Fibroblast of mammary gland (primary cell): Measurements from ENCODE around the gene RAB11FIP5.
A peak's percentile ranks its signal among the peaks of the same experiment; 100 is the strongest.
"Not testable (repeated sequence)": the region's sequence is repeated elsewhere in the genome, so short reads cannot be mapped to it uniquely, and the experiment has no call there.

Experiments used
- DNase-seq: peaks from one replicate; pipeline ENCODE4 v3.0.0-alpha.2; 2010; ENCODE audit warnings: low read depth
- H3K4me3 ChIP-seq: 2 replicates; pipeline ENCODE4 v1.5.1; 2011; ENCODE audit warnings: low read depth, mild to moderate bottlenecking, low read length, moderate library complexity; ENCODE audit not compliant: control insufficient read depth
- TF ChIP-seq, protein P1 (sequence below): conservative IDR thresholded peaks from 2 replicates; pipeline ENCODE4 v1.5.1; 2011; ENCODE audit warnings: low read depth, low read length, inconsistent platforms; ENCODE audit not compliant: control insufficient read depth, insufficient read depth

RAB11FIP5 gene

DNA sequence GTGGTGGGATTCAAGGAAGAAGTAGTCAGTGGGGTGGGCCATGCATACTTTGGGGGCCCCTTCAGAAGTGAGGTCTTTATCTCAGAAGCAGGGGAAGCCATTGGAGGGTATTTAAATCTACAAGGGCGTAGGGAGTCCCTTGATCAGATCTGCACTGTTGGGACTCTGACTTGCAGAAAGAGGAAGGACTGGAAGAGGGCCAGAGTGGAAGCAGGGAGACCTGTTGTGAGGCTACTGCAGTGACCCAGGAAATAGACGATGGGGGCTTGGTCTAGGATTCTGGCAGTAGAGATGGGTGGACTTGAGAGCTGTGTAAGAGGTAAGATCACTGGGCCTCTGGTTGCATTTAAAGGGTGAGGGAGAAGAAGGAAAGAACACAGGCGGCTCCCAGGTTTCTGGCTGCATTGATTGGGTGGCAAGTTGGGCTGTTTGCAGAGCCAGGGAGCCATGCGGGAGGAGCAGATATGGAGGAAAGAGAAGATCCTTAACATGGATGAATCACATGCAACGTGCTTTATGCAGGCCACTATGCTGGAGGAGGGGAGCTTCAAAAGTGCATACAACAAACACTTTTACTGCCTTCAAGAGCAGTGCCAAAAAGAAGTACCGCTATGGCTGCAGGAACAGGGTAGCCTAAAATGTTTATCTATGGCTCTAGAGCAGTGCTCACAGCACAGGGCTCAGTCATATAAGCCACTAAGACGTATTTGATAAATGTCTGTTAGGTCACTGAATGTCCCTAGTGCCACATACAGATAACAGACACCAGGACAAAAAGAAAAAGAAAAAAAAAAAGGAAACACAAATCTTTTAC, 43.5 kb downstream of the RAB11FIP5 start:
- TF ChIP-seq, protein P1, sequence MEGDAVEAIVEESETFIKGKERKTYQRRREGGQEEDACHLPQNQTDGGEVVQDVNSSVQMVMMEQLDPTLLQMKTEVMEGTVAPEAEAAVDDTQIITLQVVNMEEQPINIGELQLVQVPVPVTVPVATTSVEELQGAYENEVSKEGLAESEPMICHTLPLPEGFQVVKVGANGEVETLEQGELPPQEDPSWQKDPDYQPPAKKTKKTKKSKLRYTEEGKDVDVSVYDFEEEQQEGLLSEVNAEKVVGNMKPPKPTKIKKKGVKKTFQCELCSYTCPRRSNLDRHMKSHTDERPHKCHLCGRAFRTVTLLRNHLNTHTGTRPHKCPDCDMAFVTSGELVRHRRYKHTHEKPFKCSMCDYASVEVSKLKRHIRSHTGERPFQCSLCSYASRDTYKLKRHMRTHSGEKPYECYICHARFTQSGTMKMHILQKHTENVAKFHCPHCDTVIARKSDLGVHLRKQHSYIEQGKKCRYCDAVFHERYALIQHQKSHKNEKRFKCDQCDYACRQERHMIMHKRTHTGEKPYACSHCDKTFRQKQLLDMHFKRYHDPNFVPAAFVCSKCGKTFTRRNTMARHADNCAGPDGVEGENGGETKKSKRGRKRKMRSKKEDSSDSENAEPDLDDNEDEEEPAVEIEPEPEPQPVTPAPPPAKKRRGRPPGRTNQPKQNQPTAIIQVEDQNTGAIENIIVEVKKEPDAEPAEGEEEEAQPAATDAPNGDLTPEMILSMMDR, result no peak
- no peak for DNase-seq
- H3K4me3 ChIP-seq, result peak overlapping the region; percentile 84

DNA sequence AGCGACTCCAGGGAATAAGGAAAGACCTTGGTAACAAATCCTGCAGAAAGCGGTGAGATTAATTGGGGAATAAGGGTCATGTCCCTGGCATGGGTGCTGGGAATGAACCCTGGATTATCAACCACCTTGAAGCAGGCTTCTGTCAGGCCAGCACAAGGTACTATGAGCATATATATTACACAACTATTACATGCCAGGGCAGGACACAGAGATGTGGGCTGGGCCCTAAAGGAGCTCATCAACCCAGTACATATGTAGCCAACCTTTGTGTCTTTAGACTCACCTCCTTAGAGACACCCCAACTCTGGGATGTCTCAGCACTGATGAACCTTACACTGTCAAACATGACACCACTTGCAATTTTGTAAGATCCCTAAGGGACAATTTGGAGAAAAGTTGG, 44.6 kb downstream of the RAB11FIP5 start:
- no peak for DNase-seq
- no peak overlapping the region for H3K4me3 ChIP-seq
- TF ChIP-seq, protein P1, result no peak

DNA sequence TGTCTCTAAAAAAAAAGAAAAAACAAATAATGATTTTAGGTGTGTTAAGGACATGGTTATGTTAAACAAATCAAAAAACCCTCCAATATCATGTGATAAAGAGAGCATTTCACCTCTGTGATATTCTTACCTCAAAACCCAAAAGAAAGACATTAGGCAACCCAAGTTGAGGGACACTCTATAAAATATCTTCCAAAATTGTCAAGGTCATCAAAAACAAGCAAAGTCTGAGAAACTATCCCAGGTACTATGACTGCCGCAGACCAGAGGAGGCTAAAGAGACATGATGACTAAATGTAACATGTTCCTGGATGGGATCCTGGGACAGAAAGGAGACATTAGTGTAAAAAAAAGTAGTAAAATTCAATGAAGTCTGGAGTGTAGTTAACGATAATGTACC, 45.7 kb downstream of the RAB11FIP5 start:
- TF ChIP-seq, protein P1, result no peak
- no peak overlapping the region for H3K4me3 ChIP-seq

DNA sequence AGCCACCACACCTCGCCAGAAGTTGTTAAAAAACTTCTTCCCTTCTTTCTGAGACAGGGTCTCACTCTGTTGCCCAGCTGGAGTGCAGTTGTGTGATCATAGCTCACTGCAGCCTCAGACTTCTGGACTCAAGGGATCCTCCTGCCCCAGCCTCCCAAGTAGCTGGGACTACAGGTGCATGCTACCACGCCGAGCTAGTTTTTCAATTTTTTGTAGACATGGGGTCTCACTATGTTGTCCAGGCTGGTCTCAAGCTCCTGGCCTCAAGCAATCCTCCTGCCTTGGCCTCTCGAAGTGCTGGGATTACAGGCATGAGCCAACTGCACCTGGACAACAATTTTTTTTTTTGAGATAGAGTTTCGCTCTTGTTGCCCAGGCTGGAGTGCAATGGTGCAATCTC, 47.7 kb downstream of the RAB11FIP5 start:
- not testable (repeated sequence) for DNase-seq, H3K4me3 ChIP-seq

More for the DNA sequence above, 45.7 kb downstream of the RAB11FIP5 start:
- no peak for DNase-seq

DNA sequence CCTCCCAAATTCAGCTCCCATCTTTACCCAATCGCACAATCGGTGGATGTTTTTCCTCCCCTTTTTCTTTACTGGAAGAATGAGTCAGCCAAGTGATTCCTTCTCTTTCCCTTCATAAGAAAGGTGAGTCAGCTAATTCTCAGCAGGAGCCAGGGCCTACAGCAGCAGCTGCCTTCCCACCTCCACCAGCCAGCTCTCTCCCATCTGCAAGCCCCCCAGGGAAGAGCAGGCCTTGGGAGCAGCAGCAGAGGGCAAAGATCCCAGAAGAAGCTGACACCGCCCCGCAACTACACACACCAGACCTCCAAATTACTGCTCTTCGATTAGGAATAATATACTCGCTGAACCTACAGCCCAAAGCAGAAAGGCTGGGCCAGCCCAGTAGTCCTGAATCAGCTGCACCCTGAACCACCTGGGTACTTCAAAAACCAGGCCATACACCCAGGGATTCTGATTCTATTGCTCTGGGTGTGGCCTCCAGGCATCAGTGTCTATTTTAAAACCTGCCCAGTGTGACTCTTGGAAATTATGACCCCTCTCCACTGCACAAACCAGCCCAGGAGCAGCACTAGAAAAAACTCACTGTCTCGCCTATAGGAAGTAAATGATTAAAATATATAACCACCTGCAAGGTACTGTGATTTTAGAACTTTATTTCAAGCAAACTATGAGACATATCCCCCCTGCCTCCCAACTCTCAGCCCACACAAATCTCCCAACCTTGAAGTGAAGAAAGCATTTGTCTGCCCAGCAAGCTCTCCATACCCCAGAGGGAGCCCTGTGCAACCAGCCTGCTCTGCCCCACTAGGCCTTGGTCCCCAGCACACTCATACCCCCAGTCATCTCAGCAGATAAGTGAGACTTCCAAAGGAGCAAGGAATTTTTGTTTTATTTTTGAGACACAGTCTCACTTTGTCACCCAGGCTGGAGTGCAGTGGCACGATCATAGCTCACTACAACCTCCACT, 48.6 kb downstream of the RAB11FIP5 start:
- TF ChIP-seq, protein P1, result no peak
- DNase-seq, result peak; percentile 89
- no peak overlapping the region for H3K4me3 ChIP-seq

DNA sequence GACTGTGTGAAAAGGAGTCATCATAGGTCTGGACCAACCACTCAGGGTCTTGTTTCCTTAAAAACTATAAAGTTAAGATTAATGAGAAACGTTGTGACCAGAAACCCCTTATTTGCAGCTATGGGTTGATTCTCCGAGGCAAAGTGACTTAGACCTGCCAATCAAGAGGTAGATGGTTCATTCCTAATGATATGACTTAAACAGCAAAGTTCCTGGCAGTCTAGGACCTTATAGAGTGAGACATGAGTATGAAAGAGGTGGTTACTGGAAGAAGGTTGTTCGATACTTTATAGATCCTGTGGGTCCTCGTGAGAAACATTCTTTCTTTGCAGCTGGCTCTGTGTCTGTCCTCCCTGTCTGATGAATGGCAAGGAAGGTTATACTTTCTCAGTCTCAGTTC, 49.3 kb downstream of the RAB11FIP5 start:
- H3K4me3 ChIP-seq, result peak overlapping the region; percentile 12
- DNase-seq, result no peak
- TF ChIP-seq, protein P1, result no peak

DNA sequence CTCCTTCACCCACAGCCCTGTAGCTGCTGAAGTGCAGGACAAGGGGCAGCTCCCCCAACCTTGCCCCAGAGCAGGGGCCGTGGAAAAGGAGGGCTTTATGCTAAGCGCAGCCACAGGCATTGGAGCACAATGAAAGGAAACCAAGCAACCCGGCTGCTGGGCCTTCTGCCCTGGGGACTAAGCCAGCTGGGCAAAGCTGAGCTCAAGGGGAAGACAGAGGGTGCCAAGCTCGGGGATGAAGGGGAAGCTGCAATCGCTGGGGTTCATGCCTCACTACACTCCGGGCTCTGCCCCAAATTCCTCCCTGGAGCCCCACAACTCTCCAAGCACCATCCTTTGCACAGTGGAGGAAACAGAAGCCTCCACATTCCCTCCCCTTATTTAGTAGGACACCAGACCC, 53.6 kb downstream of the RAB11FIP5 start:
- no peak for DNase-seq
- TF ChIP-seq, protein P1, result no peak
- H3K4me3 ChIP-seq, result no peak overlapping the region
